Measurements from ENCODE around the gene CDH24.

The CDH24 gene

GRCh38 chr14:23076785-23077408 is 19.6 kb upstream of the CDH24 start:
- H3K36me3 Mint-ChIP-seq: peaks cover 28% of the 10 kb centered on the region

GRCh38 chr14:23074906-23075305 is 17.6 kb upstream of the CDH24 start:
- H3K36me3 Mint-ChIP-seq: peaks cover 15% of the 10 kb centered on the region
- no peak for DNase-seq (ENCODE audit: low spot score in 2 of 2)
- no peak overlapping the region for H3K27ac Mint-ChIP-seq
- peaks cover 17% of the 10 kb centered on the region for H3K4me1 Mint-ChIP-seq
- H3K9me3 Mint-ChIP-seq: no peaks in the 10 kb centered on the region
- no peaks in the 10 kb centered on the region for H3K27me3 Mint-ChIP-seq
- H3K4me3 Mint-ChIP-seq: no peak overlapping the region
- ATAC-seq (ENCODE audit: low read depth): no peak

More at GRCh38 chr14:23076785-23077408, 19.6 kb upstream of the CDH24 start:
- H3K4me1 Mint-ChIP-seq: peaks cover 5% of the 10 kb centered on the region
- H3K4me3 Mint-ChIP-seq: no peak overlapping the region
- ATAC-seq (ENCODE audit: low read depth) (peak; percentile 57), DNase-seq (ENCODE audit: low spot score in 2 of 2) (peak in 1 of 2 donors; percentile 42)
- H3K9me3 Mint-ChIP-seq: no peaks in the 10 kb centered on the region
- no peaks in the 10 kb centered on the region for H3K27me3 Mint-ChIP-seq
- H3K27ac Mint-ChIP-seq: peak overlapping the region; percentile 28

- peaks cover 11% of the 10 kb centered on the region for H3K36me3 Mint-ChIP-seq
- no peaks in the 10 kb centered on the region for H3K27me3 Mint-ChIP-seq
- no peak for ATAC-seq (ENCODE audit: low read depth)
Measured at GRCh38 chr14:23071921-23072539, 14.7 kb upstream of the CDH24 start.

GRCh38 chr14:23071244-23071920 is 14.1 kb upstream of the CDH24 start:
- H3K4me1 Mint-ChIP-seq: peaks cover 24% of the 10 kb centered on the region
- H3K27ac Mint-ChIP-seq: peak overlapping the region; percentile 60
- ATAC-seq (ENCODE audit: low read depth): peak; percentile 85
- no peaks in the 10 kb centered on the region for H3K9me3 Mint-ChIP-seq
- H3K27me3 Mint-ChIP-seq: no peaks in the 10 kb centered on the region
- peaks cover 11% of the 10 kb centered on the region for H3K36me3 Mint-ChIP-seq
- DNase-seq (ENCODE audit: low spot score in 2 of 2): peak; percentile 46 to 51
- peak overlapping the region; percentile 81 for H3K4me3 Mint-ChIP-seq

More at GRCh38 chr14:23071921-23072539, 14.7 kb upstream of the CDH24 start:
- Mint-ChIP-seq H3K27ac (peak overlapping the region; percentile 60), H3K4me3 (peak overlapping the region; percentile 81), H3K9me3 (no peaks in the 10 kb centered on the region), H3K4me1 (peaks cover 24% of the 10 kb centered on the region)
- DNase-seq (ENCODE audit: low spot score in 2 of 2): no peak

- H3K4me1 Mint-ChIP-seq: peaks cover 27% of the 10 kb centered on the region
- H3K36me3 Mint-ChIP-seq: peaks cover 16% of the 10 kb centered on the region
- no peaks in the 10 kb centered on the region for H3K9me3 Mint-ChIP-seq
Measured at GRCh38 chr14:23070262-23071129, 13.2 kb upstream of the CDH24 start.

GRCh38 chr14:23069413-23069806 is 12.1 kb upstream of the CDH24 start:
- DNase-seq (ENCODE audit: low spot score in 2 of 2): no peak
- Mint-ChIP-seq H3K27me3 (no peaks in the 10 kb centered on the region), H3K4me3 (no peak overlapping the region), H3K9me3 (no peaks in the 10 kb centered on the region), H3K4me1 (peaks cover 27% of the 10 kb centered on the region), H3K27ac (no peak overlapping the region), H3K36me3 (peaks cover 15% of the 10 kb centered on the region)
- no peak for ATAC-seq (ENCODE audit: low read depth)

More at GRCh38 chr14:23070262-23071129, 13.2 kb upstream of the CDH24 start:
- Mint-ChIP-seq H3K4me3 (peak overlapping the region; percentile 81), H3K27ac (peak overlapping the region; percentile 60), H3K27me3 (no peaks in the 10 kb centered on the region)
- DNase-seq (ENCODE audit: low spot score in 2 of 2) (no peak), ATAC-seq (ENCODE audit: low read depth) (no peak)

- DNase-seq (ENCODE audit: low spot score in 2 of 2): peak; percentile 66 to 77
- peak; percentile 84 for ATAC-seq (ENCODE audit: low read depth)
- Mint-ChIP-seq H3K36me3 (peaks cover 18% of the 10 kb centered on the region), H3K9me3 (no peaks in the 10 kb centered on the region), H3K27me3 (no peaks in the 10 kb centered on the region), H3K4me3 (no peak overlapping the region), H3K4me1 (peaks cover 27% of the 10 kb centered on the region), H3K27ac (peak overlapping the region; percentile 26)
Measured at GRCh38 chr14:23068789-23069412, 11.6 kb upstream of the CDH24 start.

- Mint-ChIP-seq H3K27me3 (no peaks in the 10 kb centered on the region), H3K36me3 (peaks cover 22% of the 10 kb centered on the region), H3K4me3 (no peak overlapping the region), H3K4me1 (peaks cover 30% of the 10 kb centered on the region), H3K9me3 (no peaks in the 10 kb centered on the region), H3K27ac (peak overlapping the region; percentile 26)
- ATAC-seq (ENCODE audit: low read depth) (no peak), DNase-seq (ENCODE audit: low spot score in 2 of 2) (no peak)
Measured at GRCh38 chr14:23067847-23068788, 10.8 kb upstream of the CDH24 start.

- no peak overlapping the region for H3K27ac Mint-ChIP-seq
- ATAC-seq (ENCODE audit: low read depth): no peak
- H3K4me1 Mint-ChIP-seq: peaks cover 30% of the 10 kb centered on the region
- no peak for DNase-seq (ENCODE audit: low spot score in 2 of 2)
- H3K27me3 Mint-ChIP-seq: no peaks in the 10 kb centered on the region
- no peaks in the 10 kb centered on the region for H3K9me3 Mint-ChIP-seq
- no peak overlapping the region for H3K4me3 Mint-ChIP-seq
- peaks cover 22% of the 10 kb centered on the region for H3K36me3 Mint-ChIP-seq
Measured at GRCh38 chr14:23066855-23067744, 9.8 kb upstream of the CDH24 start.

- DNase-seq (ENCODE audit: low spot score in 2 of 2) (no peak), ATAC-seq (ENCODE audit: low read depth) (no peak)
- peaks cover 22% of the 10 kb centered on the region for H3K36me3 Mint-ChIP-seq
- H3K27ac Mint-ChIP-seq: no peak overlapping the region
- no peak overlapping the region for H3K4me3 Mint-ChIP-seq
- no peaks in the 10 kb centered on the region for H3K27me3 Mint-ChIP-seq
- H3K4me1 Mint-ChIP-seq: peaks cover 23% of the 10 kb centered on the region
- H3K9me3 Mint-ChIP-seq: no peaks in the 10 kb centered on the region
Measured at GRCh38 chr14:23066368-23066767, 9.0 kb upstream of the CDH24 start.

- Mint-ChIP-seq H3K27me3 (no peaks in the 10 kb centered on the region), H3K4me3 (no peak overlapping the region), H3K27ac (no peak overlapping the region), H3K9me3 (no peaks in the 10 kb centered on the region), H3K36me3 (peaks cover 29% of the 10 kb centered on the region), H3K4me1 (peaks cover 9% of the 10 kb centered on the region)
- DNase-seq (ENCODE audit: low spot score in 2 of 2): no peak
- ATAC-seq (ENCODE audit: low read depth): no peak
Measured at GRCh38 chr14:23063601-23064000, 6.3 kb upstream of the CDH24 start.

GRCh38 chr14:23062002-23062401 is 4.7 kb upstream of the CDH24 start:
- peaks cover 12% of the 10 kb centered on the region for H3K4me1 Mint-ChIP-seq
- peaks cover under 1% of the 10 kb centered on the region for H3K27me3 Mint-ChIP-seq
- ATAC-seq (ENCODE audit: low read depth) (no peak), DNase-seq (ENCODE audit: low spot score in 2 of 2) (no peak)
- peaks cover 30% of the 10 kb centered on the region for H3K36me3 Mint-ChIP-seq
- H3K4me3 Mint-ChIP-seq: no peak overlapping the region
- no peak overlapping the region for H3K27ac Mint-ChIP-seq
- no peaks in the 10 kb centered on the region for H3K9me3 Mint-ChIP-seq
